Right renal pelvis (tissue), 4 donors: Measurements from ENCODE around the gene CXCL3. TPM values are rescaled to one million over a fixed set of nuclear protein-coding genes. Genes with fewer than 3 reads are reported as not detected.

ENCODE experiments used
- polyA plus RNA-seq, 4 donors: library from polyadenylated mRNA; unstranded; fragments of 120-200 nt; gene quantifications; one replicate each; pipeline ENCODE4 v1.2.1, GENCODE V29; 2013; ENCODE audit not compliant: insufficient read length in 4 of 4

Gene CXCL3
- polyA plus RNA-seq, 4 donors, result 0.09 to 0.36 (median 0.31) TPM

Other genes starting within 250 kb of the CXCL3 start
- gene CXCL6, start 202.0 kb downstream of the CXCL3 start, polyA plus RNA-seq, result under 1 TPM in 3 of 4 donors, not detected in 1; 0.08 to 0.26 (median 0.11) TPM
- gene PF4V1, start 185.4 kb downstream of the CXCL3 start, polyA plus RNA-seq, result 1 to 10 TPM in 1 of 4 donors, under 1 TPM in 3; 0.42 to 1.1 (median 0.55) TPM
- under 1 TPM; 0.39 to 0.91 (median 0.68) TPM for gene CXCL1, start 169.3 kb downstream of the CXCL3 start, polyA plus RNA-seq
- 10 to 100 TPM in 1 of 4 donors, 1 to 10 TPM in 3; 4.8 to 15.0 (median 5.8) TPM for gene PF4, start 56.7 kb downstream of the CXCL3 start, polyA plus RNA-seq
- gene PPBP, start 50.5 kb downstream of the CXCL3 start, polyA plus RNA-seq, result 10 to 100 TPM; 13.2 to 55.2 (median 20.9) TPM
- gene CXCL5, start 40.0 kb downstream of the CXCL3 start, polyA plus RNA-seq, result under 1 TPM; 0.15 to 0.27 (median 0.19) TPM
- under 1 TPM; 0.24 to 0.73 (median 0.26) TPM for gene CXCL2, start 60.5 kb upstream of the CXCL3 start, polyA plus RNA-seq
- 10 to 100 TPM; 22.6 to 31.0 (median 29.5) TPM for gene MTHFD2L, start 119.4 kb upstream of the CXCL3 start, polyA plus RNA-seq